Bone marrow (tissue), 2 donors: ENCODE results near the gene FGF3.
"Not testable (repeated sequence)": the region's sequence is repeated elsewhere in the genome, so short reads cannot be mapped to it uniquely, and the experiment has no call there.

Experiments
- DNase-seq, 2 donors: peaks; one replicate each; lab custom pipeline; 2025; lab: John Stamatoyannopoulos, UW

Gene FGF3

DNA sequence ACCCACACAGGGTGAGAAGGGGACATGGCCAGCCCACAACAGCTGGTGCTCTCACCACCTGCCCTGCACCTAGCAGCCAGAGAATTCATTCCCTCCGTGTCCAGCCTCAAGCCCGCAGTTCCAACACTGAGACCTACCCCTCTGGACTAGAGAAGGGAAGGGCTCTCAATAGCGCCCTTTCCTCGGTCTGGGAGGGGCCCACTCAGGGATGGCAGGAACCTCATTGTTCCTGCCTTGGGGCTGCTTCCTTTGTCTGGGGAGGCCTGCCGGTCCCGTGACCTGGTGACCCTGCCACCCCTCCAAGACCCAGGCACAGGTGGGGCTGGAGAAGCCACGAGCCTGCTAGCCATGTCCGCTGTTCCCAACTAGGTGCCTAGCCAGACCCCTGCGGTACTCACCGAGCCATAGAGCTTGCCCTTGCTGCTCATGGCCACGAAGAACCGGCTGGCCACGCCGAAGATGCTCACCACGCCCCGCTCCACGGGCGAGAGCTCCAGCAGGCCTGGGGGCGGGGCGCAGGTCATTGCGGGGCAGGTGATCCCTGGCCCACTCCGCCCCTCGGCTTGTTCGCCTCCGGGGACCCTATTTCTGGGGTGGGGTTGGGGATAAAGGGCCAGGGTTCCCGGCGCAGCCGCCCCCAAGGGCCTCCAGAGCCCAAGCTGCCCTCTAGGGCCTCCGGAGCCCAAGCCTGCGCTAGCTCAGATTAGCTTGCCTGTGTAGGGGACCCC lies 45.4 kb downstream of the FGF3 start:
- no peak for DNase-seq

- DNase-seq: no peak
Measured at GRCh38 chr11:69771466-69771865, 47.8 kb downstream of the FGF3 start.

DNA sequence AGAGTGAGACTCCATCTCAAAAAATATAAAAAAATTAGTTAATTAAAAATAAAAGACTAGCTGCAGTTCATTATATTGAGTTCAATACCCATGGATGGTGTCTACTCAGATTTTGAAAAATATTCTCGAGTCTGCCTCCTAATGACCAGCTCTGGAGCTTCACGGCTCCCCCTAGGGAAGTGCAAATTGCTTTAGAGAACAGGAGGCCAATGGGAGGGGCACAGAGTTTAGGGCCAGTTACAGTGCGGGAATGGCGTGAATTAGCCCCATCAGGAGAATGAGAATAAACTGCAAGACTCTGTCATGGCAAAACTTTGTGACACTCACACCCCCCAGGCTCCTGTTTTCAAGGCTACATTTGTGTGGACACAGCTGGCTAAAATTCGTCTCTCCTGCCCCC lies 48.7 kb downstream of the FGF3 start:
- no peak for DNase-seq

DNA sequence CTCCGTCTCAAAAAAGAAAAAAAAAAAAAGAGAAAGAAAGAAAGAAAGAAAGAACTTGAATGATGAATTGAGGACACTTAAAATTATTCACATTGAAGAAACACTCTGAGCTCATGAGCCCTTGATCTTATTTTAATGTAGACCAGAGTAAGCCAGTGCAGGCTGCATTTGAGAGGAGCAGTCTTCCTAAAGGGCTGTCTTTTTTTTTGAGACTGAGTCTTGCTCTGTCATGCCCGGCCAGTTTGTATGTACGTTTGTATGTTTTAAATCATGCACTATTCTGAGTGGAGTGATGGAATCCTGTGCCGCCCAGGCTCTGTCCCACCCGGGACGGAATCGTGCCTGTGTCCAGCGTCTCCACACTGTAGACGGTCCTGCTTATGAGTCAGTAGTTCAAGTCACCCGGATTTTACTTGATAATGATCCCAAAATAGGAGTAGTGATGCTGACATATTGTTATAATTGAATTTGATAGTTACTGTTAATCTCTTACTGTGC lies 53.7 kb downstream of the FGF3 start:
- DNase-seq: no peak

DNA sequence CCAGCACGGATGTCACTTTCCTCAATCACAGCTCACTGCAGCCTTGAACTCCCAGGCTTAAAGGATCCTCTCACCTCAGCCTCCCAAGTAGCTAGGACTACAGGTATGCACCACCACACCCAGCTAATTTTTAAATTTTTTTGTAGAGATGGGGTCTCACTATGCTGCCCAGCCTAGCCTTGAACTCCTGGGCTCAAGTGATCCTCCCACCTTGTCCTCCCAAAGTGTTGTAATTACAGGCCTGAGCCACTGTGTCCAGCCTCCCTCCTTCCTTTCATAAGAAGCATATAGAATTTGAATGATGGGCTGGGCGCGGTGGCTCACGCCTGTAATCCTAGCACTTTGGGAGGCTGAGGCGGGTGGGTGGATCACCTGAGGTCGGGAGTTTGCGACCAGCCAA lies 54.3 kb downstream of the FGF3 start:
- DNase-seq: not testable (repeated sequence)

- DNase-seq: no peak
Measured at GRCh38 chr11:69760319-69760718, 58.9 kb downstream of the FGF3 start.
